Activated T-cell treated with anti-CD3 and anti-CD28 coated beads, Interleukin-2, amount 50 U/mL, for 48 hours (primary cell): ENCODE data around the gene STYXL1.
A peak's percentile ranks its signal among the peaks of the same experiment; 100 is the strongest.
"Not testable (repeated sequence)": the region's sequence is repeated elsewhere in the genome, so short reads cannot be mapped to it uniquely, and the experiment has no call there.

Source experiments
- DNase-seq, 2 experiments: peaks; one replicate each; pipeline ENCODE4 v3.0.0-alpha.2; 2020

STYXL1 gene

GRCh38 chr7:76065016-76065612 lies 17.3 kb upstream of the STYXL1 start:
- peak; percentile 32 to 50 for DNase-seq

- no peak for DNase-seq
Measured at GRCh38 chr7:76064208-76064970, 16.6 kb upstream of the STYXL1 start.

GRCh38 chr7:76063525-76063924 lies 15.7 kb upstream of the STYXL1 start:
- no peak for DNase-seq

GRCh38 chr7:76063114-76063513 lies 15.3 kb upstream of the STYXL1 start:
- DNase-seq: no peak

- DNase-seq: no peak
Measured at GRCh38 chr7:76062254-76062653, 14.5 kb upstream of the STYXL1 start.

GRCh38 chr7:76060842-76061241 lies 13.0 kb upstream of the STYXL1 start:
- no peak for DNase-seq

- DNase-seq: not testable (repeated sequence)
Measured at GRCh38 chr7:76058745-76059144, 10.9 kb upstream of the STYXL1 start.

GRCh38 chr7:76057813-76058145 lies 10.0 kb upstream of the STYXL1 start:
- DNase-seq: no peak

GRCh38 chr7:76057103-76057812 lies 9.5 kb upstream of the STYXL1 start:
- no peak for DNase-seq

GRCh38 chr7:76056241-76056640 lies 8.4 kb upstream of the STYXL1 start:
- no peak for DNase-seq

- no peak for DNase-seq
Measured at GRCh38 chr7:76054123-76055120, 6.6 kb upstream of the STYXL1 start.

- DNase-seq: no peak
Measured at GRCh38 chr7:76053461-76053860, 5.7 kb upstream of the STYXL1 start.

- not testable (repeated sequence) for DNase-seq
Measured at GRCh38 chr7:76052681-76053080, 4.9 kb upstream of the STYXL1 start.

- DNase-seq: no peak
Measured at GRCh38 chr7:76051840-76052239, 4.0 kb upstream of the STYXL1 start.

GRCh38 chr7:76050545-76050944 lies 2.7 kb upstream of the STYXL1 start:
- no peak for DNase-seq

- no peak for DNase-seq
Measured at GRCh38 chr7:76049295-76049694, 1.5 kb upstream of the STYXL1 start.

GRCh38 chr7:76048668-76048988 lies 828 bp upstream of the STYXL1 start:
- peak; percentile 52 to 53 for DNase-seq

- DNase-seq: no peak
Measured at GRCh38 chr7:76047305-76047810, 442 bp downstream of the STYXL1 start.

GRCh38 chr7:76044375-76044865 lies 3.4 kb downstream of the STYXL1 start:
- no peak for DNase-seq

- DNase-seq: no peak
Measured at GRCh38 chr7:76040126-76040525, 7.7 kb downstream of the STYXL1 start.

- no peak for DNase-seq
Measured at GRCh38 chr7:76037310-76037709, 10.5 kb downstream of the STYXL1 start.

- no peak for DNase-seq
Measured at GRCh38 chr7:76031964-76032363, 15.8 kb downstream of the STYXL1 start.

- not testable (repeated sequence) for DNase-seq
Measured at GRCh38 chr7:76029682-76030081, 18.1 kb downstream of the STYXL1 start.
